GM12872 (cell line): ENCODE data around the gene VPS45.

Experiments used
- TF ChIP-seq, protein P1 (sequence below): IDR thresholded peaks from 3 replicates; pipeline ENCODE4 v1.5.1; 2011; ENCODE audit warnings: low read depth, mild to moderate bottlenecking, low read length, moderate library complexity; ENCODE audit not compliant: insufficient read depth

Gene VPS45

DNA sequence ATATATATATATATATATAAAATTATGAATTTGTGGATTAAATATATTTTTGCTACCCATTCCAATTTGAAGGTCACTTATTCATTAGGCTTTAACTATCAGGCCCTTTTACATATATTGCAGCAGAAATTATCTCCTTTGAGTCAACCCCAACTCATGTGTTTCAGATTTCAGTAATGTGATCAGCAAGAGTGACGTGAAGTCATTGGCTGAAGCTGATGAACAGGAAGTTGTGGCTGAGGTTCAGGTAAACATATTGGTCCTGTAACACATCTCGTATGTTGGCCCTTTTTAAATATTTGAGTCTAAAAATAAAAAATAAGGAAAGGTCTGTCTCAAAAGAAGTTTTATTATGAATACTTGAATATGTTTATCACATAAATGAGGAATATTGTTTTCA, 8.5 kb downstream of the VPS45 start:
- TF ChIP-seq, protein P1, sequence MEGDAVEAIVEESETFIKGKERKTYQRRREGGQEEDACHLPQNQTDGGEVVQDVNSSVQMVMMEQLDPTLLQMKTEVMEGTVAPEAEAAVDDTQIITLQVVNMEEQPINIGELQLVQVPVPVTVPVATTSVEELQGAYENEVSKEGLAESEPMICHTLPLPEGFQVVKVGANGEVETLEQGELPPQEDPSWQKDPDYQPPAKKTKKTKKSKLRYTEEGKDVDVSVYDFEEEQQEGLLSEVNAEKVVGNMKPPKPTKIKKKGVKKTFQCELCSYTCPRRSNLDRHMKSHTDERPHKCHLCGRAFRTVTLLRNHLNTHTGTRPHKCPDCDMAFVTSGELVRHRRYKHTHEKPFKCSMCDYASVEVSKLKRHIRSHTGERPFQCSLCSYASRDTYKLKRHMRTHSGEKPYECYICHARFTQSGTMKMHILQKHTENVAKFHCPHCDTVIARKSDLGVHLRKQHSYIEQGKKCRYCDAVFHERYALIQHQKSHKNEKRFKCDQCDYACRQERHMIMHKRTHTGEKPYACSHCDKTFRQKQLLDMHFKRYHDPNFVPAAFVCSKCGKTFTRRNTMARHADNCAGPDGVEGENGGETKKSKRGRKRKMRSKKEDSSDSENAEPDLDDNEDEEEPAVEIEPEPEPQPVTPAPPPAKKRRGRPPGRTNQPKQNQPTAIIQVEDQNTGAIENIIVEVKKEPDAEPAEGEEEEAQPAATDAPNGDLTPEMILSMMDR: no peak

DNA sequence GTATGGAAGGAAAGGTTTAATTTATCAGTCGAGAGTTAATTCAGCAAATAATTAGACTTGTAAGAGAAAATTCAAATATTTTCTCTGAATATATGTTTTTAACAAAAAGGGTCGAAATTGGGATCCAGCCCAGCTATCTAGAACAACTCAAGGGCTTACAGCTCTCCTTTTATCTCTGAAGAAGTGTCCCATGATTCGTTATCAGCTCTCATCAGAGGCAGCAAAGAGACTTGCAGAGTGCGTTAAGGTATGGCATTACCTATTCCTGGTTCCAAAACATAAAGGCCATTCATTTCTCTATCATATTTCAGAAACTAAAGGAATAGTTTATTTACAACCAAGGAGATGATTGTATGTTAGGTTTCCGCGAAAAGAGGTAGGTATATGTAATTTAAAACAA, 9.4 kb downstream of the VPS45 start:
- TF ChIP-seq, protein P1: no peak

DNA sequence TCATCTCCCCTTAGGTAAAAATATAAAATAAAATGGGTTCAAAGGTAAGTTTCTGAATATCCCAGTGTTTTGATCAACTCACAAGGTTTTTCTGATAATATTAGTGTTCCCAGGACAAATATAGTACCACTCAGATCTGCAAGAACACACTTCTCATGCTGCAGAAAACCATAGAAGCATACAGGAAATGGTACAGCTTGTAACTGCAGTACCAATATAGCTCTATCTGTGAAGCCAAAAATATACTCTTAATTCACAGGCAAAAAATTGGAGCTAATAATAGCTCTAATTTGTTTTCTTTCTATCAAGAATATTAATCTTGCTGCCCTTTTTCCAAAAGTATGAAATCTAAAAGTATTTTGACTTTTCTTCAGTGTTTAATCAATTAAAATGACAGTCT, 13.2 kb downstream of the VPS45 start:
- TF ChIP-seq, protein P1: no peak

DNA sequence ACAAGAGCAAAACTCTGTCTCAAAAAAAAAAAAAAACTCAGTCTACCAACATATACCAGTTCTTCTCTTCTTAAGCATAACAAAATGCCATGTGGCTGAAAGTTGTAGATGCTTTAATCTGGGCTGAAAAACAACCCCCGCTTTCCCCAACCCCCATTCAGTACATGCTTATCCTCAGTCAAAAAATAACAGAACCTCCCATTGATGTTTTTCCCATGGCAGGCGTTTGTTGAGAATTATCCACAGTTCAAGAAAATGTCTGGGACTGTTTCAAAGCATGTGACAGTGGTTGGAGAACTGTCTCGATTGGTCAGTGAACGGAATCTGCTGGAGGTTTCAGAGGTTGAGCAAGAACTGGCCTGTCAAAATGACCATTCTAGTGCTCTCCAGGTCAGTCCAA, 14.9 kb downstream of the VPS45 start:
- TF ChIP-seq, protein P1: no peak

DNA sequence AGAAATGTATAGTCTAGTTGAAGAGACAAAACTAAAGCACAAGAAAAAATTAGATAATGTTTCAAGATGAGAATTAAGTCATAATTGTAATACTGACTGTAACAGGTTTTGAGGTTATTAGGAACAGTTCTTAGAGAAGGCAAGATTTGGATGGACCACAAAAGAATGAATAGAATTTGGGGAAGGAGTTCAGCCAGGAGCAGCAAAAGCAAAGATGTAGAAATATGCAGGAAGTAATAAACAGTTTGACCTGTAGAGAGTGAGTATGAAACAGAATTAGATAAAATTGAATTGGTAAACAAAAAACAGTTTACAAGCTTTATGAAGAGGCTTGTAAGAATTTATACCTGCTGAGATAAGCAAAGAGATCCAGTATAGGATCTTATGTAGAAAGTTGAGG, 16.3 kb downstream of the VPS45 start:
- TF ChIP-seq, protein P1: no peak

DNA sequence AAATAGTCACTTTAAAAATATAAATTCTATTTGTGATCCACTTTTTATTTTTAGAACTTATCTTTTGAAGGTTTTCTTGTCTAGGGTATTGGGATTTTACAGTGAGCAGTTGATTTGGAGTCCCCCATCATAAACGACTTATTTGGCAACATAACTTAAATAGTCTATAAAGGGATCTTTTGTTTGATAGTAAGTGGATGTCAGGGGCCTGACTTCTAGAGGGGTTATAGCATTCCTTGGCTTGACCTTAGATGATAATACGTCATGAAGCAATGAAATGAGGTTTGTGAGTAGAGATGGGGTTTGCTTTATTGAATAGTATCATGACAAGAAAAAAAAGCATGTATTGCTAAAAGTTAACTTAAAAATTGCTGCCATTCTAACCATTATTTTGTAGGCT, 17.8 kb downstream of the VPS45 start:
- TF ChIP-seq, protein P1: no peak

DNA sequence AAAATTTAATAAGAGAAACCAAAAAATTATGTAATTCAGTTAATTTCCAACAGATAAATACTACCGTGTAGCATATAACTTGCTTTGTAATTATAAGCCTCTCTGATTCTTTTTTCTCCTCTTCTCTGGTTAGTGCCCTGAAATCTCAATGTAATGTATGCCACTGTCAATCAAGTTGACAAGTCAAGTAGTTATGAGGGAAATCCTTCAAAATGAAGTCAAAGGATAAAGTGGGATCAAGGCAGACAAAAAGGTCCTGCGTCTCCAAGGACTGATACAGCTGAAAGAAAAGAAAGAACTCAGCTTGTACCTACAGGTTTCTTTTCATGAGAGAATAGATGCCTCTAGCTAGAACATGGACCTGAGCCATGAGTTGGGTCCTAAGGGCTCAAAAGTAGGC, 19.8 kb downstream of the VPS45 start:
- TF ChIP-seq, protein P1: no peak
